ENCODE data around the gene EGR2.

EGR2 gene

DNA sequence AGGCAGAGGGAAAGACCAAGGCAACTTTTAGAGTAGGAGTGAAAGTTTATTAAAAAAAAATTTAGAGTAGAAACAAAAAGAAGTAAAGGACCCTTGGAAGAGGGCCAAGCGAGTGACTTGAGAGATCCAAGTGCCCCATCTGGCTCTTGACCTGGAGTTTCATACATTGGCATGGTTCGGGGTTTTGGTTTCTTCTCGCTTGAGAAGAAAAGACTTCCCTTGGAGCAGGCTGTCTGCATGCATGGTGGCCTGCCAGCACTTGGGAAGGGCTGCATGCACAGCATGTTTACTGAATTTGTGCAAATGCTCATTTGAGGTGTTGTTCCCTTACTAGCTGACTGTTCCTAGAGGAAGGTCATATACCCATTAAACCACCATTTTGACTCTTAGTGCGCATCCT, 20.4 kb downstream of the EGR2 start:
- TF ChIP-seq, protein P1, sequence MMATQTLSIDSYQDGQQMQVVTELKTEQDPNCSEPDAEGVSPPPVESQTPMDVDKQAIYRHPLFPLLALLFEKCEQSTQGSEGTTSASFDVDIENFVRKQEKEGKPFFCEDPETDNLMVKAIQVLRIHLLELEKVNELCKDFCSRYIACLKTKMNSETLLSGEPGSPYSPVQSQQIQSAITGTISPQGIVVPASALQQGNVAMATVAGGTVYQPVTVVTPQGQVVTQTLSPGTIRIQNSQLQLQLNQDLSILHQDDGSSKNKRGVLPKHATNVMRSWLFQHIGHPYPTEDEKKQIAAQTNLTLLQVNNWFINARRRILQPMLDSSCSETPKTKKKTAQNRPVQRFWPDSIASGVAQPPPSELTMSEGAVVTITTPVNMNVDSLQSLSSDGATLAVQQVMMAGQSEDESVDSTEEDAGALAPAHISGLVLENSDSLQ (IDR thresholded peaks at IDR 0.05), result no peak
- TF ChIP-seq FOXK2 (IDR thresholded peaks at IDR 0.05), result no peak
- TF ChIP-seq ELF4 (IDR thresholded peaks at IDR 0.05), result no peak
- no peak for TF ChIP-seq ARNT (IDR thresholded peaks at IDR 0.05)
- TF ChIP-seq SP1 (IDR thresholded peaks at IDR 0.05), result no peak
- TF ChIP-seq NFRKB (IDR thresholded peaks at IDR 0.05), result no peak
- TF ChIP-seq BHLHE40 (IDR thresholded peaks at IDR 0.05; ENCODE audit: borderline replicate concordance), result no peak
- no peak for TF ChIP-seq ZNF384 (IDR thresholded peaks at IDR 0.05)
- TF ChIP-seq CTBP1 (IDR thresholded peaks at IDR 0.05; ENCODE audit: borderline replicate concordance), result no peak
- ChIA-PET CTCF (no interaction called here), POLR2A (no interaction called here)
- no peak for DNase-seq (ENCODE audit: extremely low spot score)

DNA sequence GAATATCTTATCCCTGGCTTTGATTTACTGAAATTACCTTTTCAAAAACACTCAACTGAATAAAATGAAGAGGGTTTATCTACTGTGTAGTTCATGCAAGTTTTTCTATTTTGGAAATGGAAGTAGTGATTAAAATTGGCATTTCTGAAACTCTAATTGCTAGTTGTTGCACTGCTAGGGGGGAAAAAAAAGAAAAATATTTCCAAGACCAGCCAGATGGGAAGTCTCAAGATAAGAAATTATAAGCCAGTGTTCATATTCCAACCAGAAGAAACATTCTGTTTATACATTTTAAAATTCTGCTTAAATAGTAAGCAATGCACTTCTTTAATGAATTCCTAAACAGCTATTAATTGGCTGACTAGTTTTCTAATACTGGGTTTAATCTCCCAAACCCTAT, 21.1 kb downstream of the EGR2 start:
- CTCF ChIA-PET, result no interaction called here
- TF ChIP-seq FOXM1 (IDR thresholded peaks at IDR 0.05; ENCODE audit: borderline replicate concordance), result no peak
- TF ChIP-seq ARNT (IDR thresholded peaks at IDR 0.05), result no peak
- no peak for TF ChIP-seq FOXA1 (IDR thresholded peaks at IDR 0.05)
- TF ChIP-seq NFRKB (IDR thresholded peaks at IDR 0.05), result no peak
- no peak for TF ChIP-seq HDGF (IDR thresholded peaks at IDR 0.05; ENCODE audit: borderline replicate concordance)
- TF ChIP-seq FOXK2 (IDR thresholded peaks at IDR 0.05), result no peak
- TF ChIP-seq, protein P1 (IDR thresholded peaks at IDR 0.05), result no peak
- TF ChIP-seq SUZ12 (IDR thresholded peaks at IDR 0.05), result no peak
- TF ChIP-seq CTBP1 (IDR thresholded peaks at IDR 0.05; ENCODE audit: borderline replicate concordance), result no peak
- no peak for TF ChIP-seq LEF1 (IDR thresholded peaks at IDR 0.05; ENCODE audit: borderline replicate concordance)
- TF ChIP-seq ELF4 (IDR thresholded peaks at IDR 0.05), result no peak
- no peak for TF ChIP-seq SP1 (IDR thresholded peaks at IDR 0.05)
- no peak for TF ChIP-seq L3MBTL2 (conservative IDR thresholded peaks at IDR 0.05)
- TF ChIP-seq TARDBP (IDR thresholded peaks at IDR 0.05), result no peak
- no peak for TF ChIP-seq ZNF384 (IDR thresholded peaks at IDR 0.05)
- TF ChIP-seq BHLHE40 (IDR thresholded peaks at IDR 0.05; ENCODE audit: borderline replicate concordance), result no peak
- POLR2A ChIA-PET, result interaction anchor here (0.7 kb wide), 1 partner anchor 11 kb away, joined by 3 read pairs; no protein-coding TSS in a partner anchor
- no peak for DNase-seq (ENCODE audit: extremely low spot score)

DNA sequence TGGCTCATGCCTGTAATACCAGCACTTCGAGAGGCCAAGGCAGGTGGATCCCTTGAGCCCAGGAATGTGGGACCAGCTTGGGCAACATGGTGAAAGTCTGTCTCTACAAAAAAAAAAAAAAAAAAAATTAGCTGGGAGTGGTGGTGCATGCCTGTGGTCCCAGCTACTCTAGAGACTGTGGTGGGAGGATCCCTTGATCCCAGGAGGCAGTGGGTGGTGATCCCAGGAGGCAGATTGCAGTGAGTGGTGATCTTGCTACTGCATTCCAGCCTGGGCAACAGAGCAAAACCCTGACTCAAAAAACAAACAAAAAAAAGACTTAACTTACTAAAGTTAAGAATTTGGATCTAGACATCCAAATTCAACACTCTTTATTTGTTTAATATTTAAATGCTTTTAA, 21.9 kb downstream of the EGR2 start:
- no peak for TF ChIP-seq HDGF (IDR thresholded peaks at IDR 0.05; ENCODE audit: borderline replicate concordance)
- TF ChIP-seq BHLHE40 (IDR thresholded peaks at IDR 0.05; ENCODE audit: borderline replicate concordance), result no peak
- TF ChIP-seq, protein P1 (IDR thresholded peaks at IDR 0.05), result no peak
- no peak for TF ChIP-seq CTBP1 (IDR thresholded peaks at IDR 0.05; ENCODE audit: borderline replicate concordance)
- TF ChIP-seq FOXM1 (IDR thresholded peaks at IDR 0.05; ENCODE audit: borderline replicate concordance), result no peak
- no peak for TF ChIP-seq FOXK2 (IDR thresholded peaks at IDR 0.05)
- TF ChIP-seq SP1 (IDR thresholded peaks at IDR 0.05), result no peak
- no peak for TF ChIP-seq L3MBTL2 (conservative IDR thresholded peaks at IDR 0.05)
- no peak for TF ChIP-seq ELF4 (IDR thresholded peaks at IDR 0.05)
- no peak for TF ChIP-seq LEF1 (IDR thresholded peaks at IDR 0.05; ENCODE audit: borderline replicate concordance)
- TF ChIP-seq ARNT (IDR thresholded peaks at IDR 0.05), result no peak
- TF ChIP-seq SUZ12 (IDR thresholded peaks at IDR 0.05), result no peak
- no peak for TF ChIP-seq NFRKB (IDR thresholded peaks at IDR 0.05)
- no peak for TF ChIP-seq ZNF384 (IDR thresholded peaks at IDR 0.05)
- TF ChIP-seq TARDBP (IDR thresholded peaks at IDR 0.05), result no peak
- ChIA-PET CTCF (no interaction called here), POLR2A (interaction anchor here (0.7 kb wide), 1 partner anchor 12 kb away, joined by 3 read pairs; no protein-coding TSS in a partner anchor)
- DNase-seq (ENCODE audit: extremely low spot score), result no peak

DNA sequence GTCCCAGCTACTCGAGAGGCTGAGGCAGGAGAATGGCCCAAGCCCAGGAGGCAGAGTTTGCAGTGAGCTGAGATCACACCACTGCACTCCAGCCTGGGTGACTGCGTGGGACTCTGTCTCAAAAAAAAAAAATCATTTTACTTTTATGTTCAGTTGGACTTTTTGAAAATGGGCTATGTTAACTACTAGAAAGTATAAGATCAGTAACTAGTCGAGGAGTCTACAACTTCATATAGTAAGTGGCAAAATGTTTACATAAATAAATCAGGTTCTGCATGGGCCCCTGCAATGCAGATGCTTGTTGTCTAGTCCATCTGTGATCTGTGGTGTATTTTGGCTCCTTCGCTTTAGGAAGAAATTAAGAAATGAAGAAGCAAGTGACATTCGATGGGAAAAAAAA, 23.9 kb downstream of the EGR2 start:
- ChIA-PET POLR2A (no interaction called here), CTCF (no interaction called here)
- no peak for DNase-seq (ENCODE audit: extremely low spot score)
- TF ChIP-seq ARNT (IDR thresholded peaks at IDR 0.05) (no peak), FOXM1 (IDR thresholded peaks at IDR 0.05; ENCODE audit: borderline replicate concordance) (no peak), FOXA1 (IDR thresholded peaks at IDR 0.05) (no peak), SP1 (IDR thresholded peaks at IDR 0.05) (no peak), ZNF384 (IDR thresholded peaks at IDR 0.05) (no peak)

DNA sequence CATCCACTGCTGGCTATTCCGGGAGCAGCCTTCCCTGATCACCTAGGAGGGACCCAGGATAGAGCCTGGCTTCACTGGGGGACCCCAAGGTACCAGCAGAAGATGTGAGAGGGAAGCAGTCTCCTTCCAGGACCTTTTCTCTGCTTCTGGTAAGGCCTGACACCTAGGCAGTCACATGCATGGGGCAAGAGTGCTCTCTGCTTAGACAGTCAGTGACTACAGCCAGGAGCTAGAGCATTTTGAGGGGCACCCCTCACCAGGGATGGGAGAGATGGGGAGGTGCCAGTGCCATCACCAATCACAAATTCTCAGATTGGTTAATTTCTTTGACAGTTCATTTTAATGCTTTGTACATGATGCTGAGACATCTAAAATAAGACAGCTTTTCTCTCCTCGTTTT, 25.6 kb downstream of the EGR2 start:
- POLR2A ChIA-PET, result no interaction called here
- CTCF ChIA-PET, result no interaction called here
- DNase-seq (ENCODE audit: extremely low spot score), result no peak
- no peak for TF ChIP-seq SUZ12 (IDR thresholded peaks at IDR 0.05)
- TF ChIP-seq FOXM1 (IDR thresholded peaks at IDR 0.05; ENCODE audit: borderline replicate concordance), result no peak
- TF ChIP-seq ELF4 (IDR thresholded peaks at IDR 0.05), result no peak
- no peak for TF ChIP-seq TARDBP (IDR thresholded peaks at IDR 0.05)
- TF ChIP-seq SP1 (IDR thresholded peaks at IDR 0.05), result no peak
- no peak for TF ChIP-seq CTBP1 (IDR thresholded peaks at IDR 0.05; ENCODE audit: borderline replicate concordance)
- TF ChIP-seq ZNF384 (IDR thresholded peaks at IDR 0.05), result no peak
- no peak for TF ChIP-seq BHLHE40 (IDR thresholded peaks at IDR 0.05; ENCODE audit: borderline replicate concordance)
- no peak for TF ChIP-seq LEF1 (IDR thresholded peaks at IDR 0.05; ENCODE audit: borderline replicate concordance)
- no peak for TF ChIP-seq NFRKB (IDR thresholded peaks at IDR 0.05)
- TF ChIP-seq FOXA1 (IDR thresholded peaks at IDR 0.05), result no peak
- no peak for TF ChIP-seq HDGF (IDR thresholded peaks at IDR 0.05; ENCODE audit: borderline replicate concordance)
- TF ChIP-seq ARNT (IDR thresholded peaks at IDR 0.05), result no peak
- TF ChIP-seq, protein P1 (IDR thresholded peaks at IDR 0.05), result no peak
- no peak for TF ChIP-seq L3MBTL2 (conservative IDR thresholded peaks at IDR 0.05)
- TF ChIP-seq FOXK2 (IDR thresholded peaks at IDR 0.05), result no peak
